WERI-Rb-1 (cell line): ENCODE data around the gene SQSTM1.

Experiments used
- DNase-seq: peaks from one replicate; pipeline ENCODE4 v3.0.0-alpha.2; 2020
- H3K27ac ChIP-seq: fragments of 250-450 bp; sonication (Bioruptor Pico); 2 replicates; pipeline ENCODE4 v1.5.1; 2020; ENCODE audit warnings: mild to moderate bottlenecking, moderate library complexity
- H3K27me3 ChIP-seq: fragments of 250-450 bp; sonication (Bioruptor Pico); 2 replicates; pipeline ENCODE4 v1.5.1; 2021; ENCODE audit warnings: mild to moderate bottlenecking, low read depth, moderate library complexity; ENCODE audit not compliant: insufficient read depth, severe bottlenecking
- H3K36me3 ChIP-seq: fragments of 250-450 bp; sonication (Bioruptor Pico); 2 replicates; pipeline ENCODE4 v1.5.1; 2020; ENCODE audit warnings: mild to moderate bottlenecking, moderate library complexity
- H3K4me3 ChIP-seq: 2 replicates; pipeline ENCODE4 v1.5.1; 2011; ENCODE audit warnings: low read depth, mild to moderate bottlenecking, control low read depth, low read length
- H3K9me3 ChIP-seq: fragments of 250-450 bp; sonication (Bioruptor Pico); 2 replicates; pipeline ENCODE4 v1.5.1; 2021; ENCODE audit warnings: mild to moderate bottlenecking, moderate library complexity; ENCODE audit not compliant: severe bottlenecking
- CTCF ChIP-seq: IDR thresholded peaks from 2 replicates; pipeline ENCODE4 v1.5.1; 2011; ENCODE audit warnings: low read depth, mild to moderate bottlenecking, control low read depth, inconsistent platforms, low read length

Gene SQSTM1

GRCh38 chr5:179829732-179830435 is 9.2 kb downstream of the SQSTM1 start:
- no peak for TF ChIP-seq CTCF
- Histone ChIP-seq H3K4me3 (no peak overlapping the region), H3K9me3 (no peaks in the 10 kb centered on the region), H3K27me3 (no peaks in the 10 kb centered on the region), H3K27ac (no peak overlapping the region), H3K36me3 (peaks cover 37% of the 10 kb centered on the region)
- DNase-seq: no peak

- no peaks in the 10 kb centered on the region for H3K27me3 ChIP-seq
- H3K9me3 ChIP-seq: no peaks in the 10 kb centered on the region
- H3K36me3 ChIP-seq: peaks cover 38% of the 10 kb centered on the region
- no peak overlapping the region for H3K4me3 ChIP-seq
- no peak for DNase-seq
- no peak overlapping the region for H3K27ac ChIP-seq
- no peak for TF ChIP-seq CTCF
These were observed 10.2 kb downstream of the SQSTM1 start for GRCh38 chr5:179830818-179831468.

GRCh38 chr5:179832039-179832745 is 11.5 kb downstream of the SQSTM1 start:
- Histone ChIP-seq H3K9me3 (no peaks in the 10 kb centered on the region), H3K27ac (no peak overlapping the region), H3K27me3 (no peaks in the 10 kb centered on the region), H3K36me3 (peaks cover 35% of the 10 kb centered on the region), H3K4me3 (no peak overlapping the region)
- no peak for DNase-seq
- no peak for TF ChIP-seq CTCF

- Histone ChIP-seq H3K36me3 (peaks cover 30% of the 10 kb centered on the region), H3K27me3 (no peaks in the 10 kb centered on the region), H3K9me3 (no peaks in the 10 kb centered on the region), H3K4me3 (no peak overlapping the region), H3K27ac (no peak overlapping the region)
- no peak for DNase-seq
- TF ChIP-seq CTCF: no peak
These were observed 12.5 kb downstream of the SQSTM1 start for GRCh38 chr5:179833056-179833708.

- Histone ChIP-seq H3K27me3 (no peaks in the 10 kb centered on the region), H3K36me3 (peaks cover 28% of the 10 kb centered on the region), H3K27ac (no peak overlapping the region), H3K9me3 (no peaks in the 10 kb centered on the region), H3K4me3 (no peak overlapping the region)
- DNase-seq: no peak
- no peak for TF ChIP-seq CTCF
These were observed 13.0 kb downstream of the SQSTM1 start for GRCh38 chr5:179833709-179834070.
